Kidney epithelial cell (primary cell): ENCODE results near the gene TRABD2A. TPM values are rescaled to one million over a fixed set of nuclear protein-coding genes. Genes with fewer than 3 reads are reported as not detected.
A peak's percentile ranks its signal among the peaks of the same experiment; 100 is the strongest.
"Not testable (repeated sequence)": the region's sequence is repeated elsewhere in the genome, so short reads cannot be mapped to it uniquely, and the experiment has no call there.

ENCODE experiments used
- DNase-seq: peaks from one replicate; pipeline ENCODE4 v3.0.0-alpha.2; 2010; ENCODE audit warnings: low read depth
- H3K27me3 ChIP-seq: 2 replicates; pipeline ENCODE4 v1.6.0; 2011; ENCODE audit warnings: low read length; ENCODE audit not compliant: control insufficient read depth, insufficient read depth
- H3K36me3 ChIP-seq: 2 replicates; pipeline ENCODE4 v1.5.1; 2011; ENCODE audit warnings: low read length; ENCODE audit not compliant: control insufficient read depth, insufficient read depth
- H3K4me3 ChIP-seq: 2 replicates; pipeline ENCODE4 v1.5.1; 2011; ENCODE audit warnings: low read depth, mild to moderate bottlenecking, control low read depth, low read length
- total RNA-seq: library from RNA; depleted of rRNA; stranded (reverse); fragments of >200 nt; gene quantifications from 2 replicates; pipeline ENCODE4 v1.2.3, GENCODE V29; 2015
- TF ChIP-seq, protein P1 (sequence below): IDR thresholded peaks from 2 replicates; pipeline ENCODE4 v1.5.1; 2011; ENCODE audit warnings: mild to moderate bottlenecking, moderate library complexity, low read length, control low read depth, inconsistent platforms; ENCODE audit not compliant: insufficient read depth, poor library complexity, severe bottlenecking

TRABD2A gene
- total RNA-seq, 1 donor from 2014 or later: 0.50 TPM

DNA sequence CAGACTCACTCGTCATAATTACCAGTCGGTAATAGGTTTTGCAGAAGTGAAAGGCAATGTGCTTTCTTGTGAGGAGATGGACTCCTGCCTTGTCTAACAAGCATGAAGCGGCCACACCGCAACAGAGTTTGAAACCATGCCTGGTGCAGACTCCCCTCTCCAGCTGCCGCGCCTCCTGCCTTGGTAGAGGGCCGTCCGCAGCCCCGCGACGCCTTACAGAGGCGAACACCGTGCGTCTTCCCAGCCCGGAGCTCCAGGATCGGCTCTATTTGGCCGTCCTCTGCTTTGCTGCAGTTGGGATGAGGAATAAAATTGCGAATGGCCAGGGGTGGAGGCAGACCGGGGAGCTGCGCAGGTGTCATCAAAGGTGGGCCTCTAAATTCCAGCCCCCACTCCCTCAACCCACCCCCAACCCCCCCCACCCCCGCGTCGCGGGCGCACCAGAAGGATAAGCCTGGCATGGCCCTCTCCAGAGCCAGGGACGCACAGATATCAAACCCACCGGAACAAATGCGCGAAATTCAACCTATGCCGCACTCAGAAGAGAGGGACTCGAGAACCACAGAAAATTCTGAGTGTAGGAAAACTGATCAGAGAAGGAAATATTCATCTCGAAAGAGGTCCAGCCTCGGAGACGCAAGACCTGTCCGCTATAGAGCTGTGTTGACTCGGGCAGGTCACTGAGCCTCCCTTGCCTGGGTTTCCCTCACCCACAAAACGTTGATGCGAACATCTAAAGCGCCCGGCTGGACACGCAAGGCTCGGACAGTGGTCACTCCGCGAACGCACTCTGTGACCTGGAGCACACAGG lies 1.1 kb downstream of the TRABD2A start:
- peak overlapping the region; percentile 34 for H3K4me3 ChIP-seq

DNA sequence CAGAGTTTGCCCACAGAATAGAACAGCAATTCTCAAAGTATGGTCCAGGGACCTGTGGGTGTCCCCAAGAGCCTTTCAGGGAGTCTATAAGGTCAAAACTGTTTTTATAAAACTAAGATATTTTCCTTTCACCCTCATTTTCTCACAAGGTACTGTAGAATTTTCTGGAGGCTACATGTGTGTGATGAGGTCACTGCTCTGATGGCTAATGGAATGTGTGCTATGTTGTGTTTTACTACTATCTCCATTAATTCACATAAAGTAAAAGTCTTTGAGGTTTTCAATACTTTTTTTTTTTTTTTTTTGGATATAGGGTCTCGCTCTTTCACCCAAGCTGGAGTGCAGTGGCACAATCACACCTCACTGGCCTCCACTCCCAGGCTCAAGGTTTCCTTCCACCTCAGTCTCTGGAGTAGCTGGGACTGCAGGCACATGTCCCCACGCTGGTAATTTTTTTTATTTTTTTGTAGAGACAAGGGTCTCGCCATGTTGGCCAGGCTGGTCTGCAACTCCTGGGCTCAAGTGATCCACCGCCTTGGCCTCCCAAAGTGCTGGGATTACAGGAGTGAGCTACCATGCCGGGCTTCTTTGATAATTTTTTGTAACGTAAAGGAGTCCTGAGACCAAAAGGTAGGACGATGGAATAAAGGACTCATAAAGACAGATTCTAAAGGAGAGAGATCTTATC lies 1.8 kb downstream of the TRABD2A start:
- H3K36me3 ChIP-seq: no peaks in the 10 kb centered on the region
- TF ChIP-seq, protein P1, sequence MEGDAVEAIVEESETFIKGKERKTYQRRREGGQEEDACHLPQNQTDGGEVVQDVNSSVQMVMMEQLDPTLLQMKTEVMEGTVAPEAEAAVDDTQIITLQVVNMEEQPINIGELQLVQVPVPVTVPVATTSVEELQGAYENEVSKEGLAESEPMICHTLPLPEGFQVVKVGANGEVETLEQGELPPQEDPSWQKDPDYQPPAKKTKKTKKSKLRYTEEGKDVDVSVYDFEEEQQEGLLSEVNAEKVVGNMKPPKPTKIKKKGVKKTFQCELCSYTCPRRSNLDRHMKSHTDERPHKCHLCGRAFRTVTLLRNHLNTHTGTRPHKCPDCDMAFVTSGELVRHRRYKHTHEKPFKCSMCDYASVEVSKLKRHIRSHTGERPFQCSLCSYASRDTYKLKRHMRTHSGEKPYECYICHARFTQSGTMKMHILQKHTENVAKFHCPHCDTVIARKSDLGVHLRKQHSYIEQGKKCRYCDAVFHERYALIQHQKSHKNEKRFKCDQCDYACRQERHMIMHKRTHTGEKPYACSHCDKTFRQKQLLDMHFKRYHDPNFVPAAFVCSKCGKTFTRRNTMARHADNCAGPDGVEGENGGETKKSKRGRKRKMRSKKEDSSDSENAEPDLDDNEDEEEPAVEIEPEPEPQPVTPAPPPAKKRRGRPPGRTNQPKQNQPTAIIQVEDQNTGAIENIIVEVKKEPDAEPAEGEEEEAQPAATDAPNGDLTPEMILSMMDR: no peak
- H3K4me3 ChIP-seq: no peak overlapping the region
- peaks cover 23% of the 10 kb centered on the region for H3K27me3 ChIP-seq
- no peak for DNase-seq

More for the DNA sequence above, 1.1 kb downstream of the TRABD2A start:
- TF ChIP-seq, protein P1: no peak
- DNase-seq: no peak
- H3K36me3 ChIP-seq: no peaks in the 10 kb centered on the region
- peaks cover 23% of the 10 kb centered on the region for H3K27me3 ChIP-seq

DNA sequence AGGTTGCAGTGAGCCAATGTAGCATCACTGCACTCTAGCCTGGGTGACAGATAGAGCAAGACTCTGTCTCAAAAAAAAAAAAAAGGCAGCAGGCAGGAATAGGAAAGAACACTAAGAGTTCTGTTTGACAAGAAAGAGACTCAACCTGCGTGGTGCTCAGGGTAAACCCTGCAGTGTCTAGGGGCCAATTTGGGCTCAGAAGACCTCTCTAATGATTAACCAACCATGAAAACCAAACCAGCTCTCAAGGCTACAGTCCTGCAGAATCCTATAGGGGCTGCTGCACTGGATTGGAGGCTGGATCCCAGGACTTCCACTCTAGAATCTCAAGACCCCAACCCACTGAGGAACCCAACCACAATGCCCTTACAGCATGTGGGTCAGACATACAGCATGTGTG lies 2.4 kb downstream of the TRABD2A start:
- Histone ChIP-seq H3K27me3 (peaks cover 23% of the 10 kb centered on the region), H3K4me3 (no peak overlapping the region), H3K36me3 (no peaks in the 10 kb centered on the region)
- no peak for DNase-seq
- TF ChIP-seq, protein P1: no peak

DNA sequence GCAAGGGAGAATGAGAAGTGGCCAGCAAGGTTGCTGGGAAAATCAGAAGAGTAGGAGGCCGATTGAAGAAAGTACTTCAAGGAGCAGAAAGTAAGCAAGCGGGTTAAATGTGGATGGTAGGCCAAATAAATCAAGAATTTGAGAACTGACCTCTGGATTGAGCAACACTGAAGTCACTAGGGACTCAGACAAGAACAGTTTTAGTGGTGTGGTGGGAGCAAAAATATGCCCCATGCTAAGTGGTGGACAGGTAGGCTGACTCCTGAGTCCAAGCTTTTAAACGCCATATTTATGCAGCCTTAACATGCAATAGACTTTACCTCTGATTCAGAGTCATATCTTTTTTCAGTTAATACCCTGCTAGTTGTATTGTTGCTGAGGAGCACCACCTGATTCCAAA lies 4.5 kb downstream of the TRABD2A start:
- peaks cover 23% of the 10 kb centered on the region for H3K27me3 ChIP-seq
- TF ChIP-seq, protein P1: no peak
- no peak for DNase-seq
- H3K4me3 ChIP-seq: no peak overlapping the region
- no peaks in the 10 kb centered on the region for H3K36me3 ChIP-seq

DNA sequence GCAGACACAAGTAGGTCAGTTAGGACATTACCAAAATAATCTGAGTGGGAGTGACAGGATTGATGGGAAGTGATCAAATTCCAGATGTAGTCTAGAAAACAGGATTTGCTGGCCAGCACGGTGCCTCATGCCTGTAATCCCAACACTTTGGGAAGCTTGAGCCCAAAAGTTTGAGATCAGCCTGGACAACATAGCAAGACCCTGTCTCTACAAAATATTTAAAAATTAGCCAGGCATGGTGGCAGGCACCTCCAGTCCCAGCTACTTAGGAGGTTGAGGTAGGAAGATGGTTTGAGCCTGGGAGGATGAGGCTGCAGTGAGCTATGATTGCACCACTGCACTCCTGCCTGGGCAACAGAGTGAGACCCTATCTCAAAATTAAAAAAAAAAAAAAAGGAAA lies 5.3 kb downstream of the TRABD2A start:
- H3K27me3 ChIP-seq: peaks cover 17% of the 10 kb centered on the region
- H3K36me3 ChIP-seq, H3K4me3 ChIP-seq, DNase-seq: not testable (repeated sequence)

DNA sequence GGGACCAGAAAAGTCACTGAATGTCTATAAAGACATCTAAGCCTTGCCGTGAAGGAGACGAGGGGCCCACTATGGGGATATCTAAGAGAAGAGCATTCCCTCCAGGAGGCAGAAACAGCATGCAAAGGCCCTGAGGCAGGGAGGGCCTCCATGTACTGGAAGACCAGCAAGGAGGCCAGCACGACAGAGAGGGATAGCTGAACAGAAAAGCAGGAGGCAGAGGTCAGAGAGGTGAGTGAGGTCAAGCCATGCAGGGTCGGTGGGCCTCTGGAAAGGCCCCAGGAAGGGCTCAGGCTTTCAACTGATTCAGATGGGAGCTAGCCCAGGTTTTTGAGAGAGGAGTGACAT lies 5.7 kb downstream of the TRABD2A start:
- H3K27me3 ChIP-seq: peaks cover 15% of the 10 kb centered on the region
- TF ChIP-seq, protein P1: no peak
- H3K4me3 ChIP-seq: no peak overlapping the region
- no peaks in the 10 kb centered on the region for H3K36me3 ChIP-seq
- no peak for DNase-seq
